ENCODE results near the gene SH3BGRL2.
A peak's percentile ranks its signal among the peaks of the same experiment; 100 is the strongest.

The SH3BGRL2 gene

DNA sequence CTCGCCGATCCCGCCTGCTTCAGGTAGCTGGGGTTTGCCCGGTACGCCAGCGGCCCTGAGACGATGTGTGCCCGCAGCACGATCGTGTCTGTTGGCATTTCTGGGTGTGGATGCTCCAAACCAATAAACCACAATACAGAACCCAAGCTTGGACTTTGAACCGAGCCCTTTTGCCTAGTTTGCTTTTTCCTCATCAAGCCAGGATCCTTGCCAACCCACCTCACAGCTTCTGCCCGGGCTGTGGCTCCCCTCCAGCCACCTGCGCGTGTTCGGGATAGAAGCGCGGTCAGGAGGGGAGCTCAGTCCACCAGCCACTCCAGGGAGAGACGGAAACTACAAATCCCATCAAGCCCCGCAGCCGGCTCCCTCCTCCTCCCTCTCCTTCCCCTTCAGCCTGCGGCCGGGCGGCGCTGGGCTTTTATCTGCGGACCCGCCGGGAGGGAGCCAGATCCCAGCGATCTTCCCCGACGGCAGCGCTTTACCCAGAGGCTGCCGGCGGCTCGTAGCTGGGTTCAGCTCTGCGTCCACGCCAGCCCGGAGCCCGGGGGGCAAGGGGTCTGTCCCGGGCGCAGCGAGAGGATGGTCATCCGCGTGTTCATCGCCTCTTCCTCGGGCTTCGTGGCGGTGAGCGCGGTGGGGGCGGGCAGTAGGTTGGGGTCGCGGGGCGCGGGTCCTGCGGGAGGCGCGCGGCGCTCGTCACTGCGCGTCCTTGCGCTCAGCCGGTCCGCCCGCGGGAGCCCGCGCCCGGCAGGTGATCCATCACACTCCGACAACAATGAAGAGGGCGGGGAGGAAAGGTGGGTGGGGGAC lies at the start of gene SH3BGRL2:
SH3BGRL2 (plus strand) TSS at position 447 of the 810 bp plus-strand sequence; CDS start at position 580, 133 bp downstream.
- Histone ChIP-seq H3K9ac (ENCODE audit: low read depth, low read length) (peak within 1 kb of the TSS; percentile 76), H3K4me1 (ENCODE audit: control insufficient read depth, insufficient read depth, low read length) (no peaks in the 10 kb centered on the region), H3K4me3 (ENCODE audit: low read depth, low read length) (peak within 1 kb of the TSS; percentile 84), H3K27me3 (ENCODE audit: control insufficient read depth, insufficient read depth, low read length) (peaks cover 21% of the 10 kb centered on the region), H3K36me3 (ENCODE audit: control insufficient read depth, insufficient read depth, low read length) (no peaks in the 10 kb centered on the region), H3K9me3 (ENCODE audit: control insufficient read depth, insufficient read depth, low read length) (no peaks in the 10 kb centered on the region)

- Histone ChIP-seq H3K9ac (ENCODE audit: low read depth, low read length) (no peak overlapping the region), H3K27me3 (ENCODE audit: control insufficient read depth, insufficient read depth, low read length) (no peaks in the 10 kb centered on the region), H3K4me3 (ENCODE audit: low read depth, low read length) (no peak overlapping the region), H3K36me3 (ENCODE audit: control insufficient read depth, insufficient read depth, low read length) (no peaks in the 10 kb centered on the region), H3K9me3 (ENCODE audit: control insufficient read depth, insufficient read depth, low read length) (no peaks in the 10 kb centered on the region), H3K4me1 (ENCODE audit: control insufficient read depth, insufficient read depth, low read length) (no peaks in the 10 kb centered on the region)
Observed at GRCh38 chr6:79584332-79584731, 46.8 kb upstream of the SH3BGRL2 start.

- no peaks in the 10 kb centered on the region for H3K9me3 ChIP-seq (ENCODE audit: control insufficient read depth, insufficient read depth, low read length)
Observed at GRCh38 chr6:79586548-79586947, 44.6 kb upstream of the SH3BGRL2 start.

DNA sequence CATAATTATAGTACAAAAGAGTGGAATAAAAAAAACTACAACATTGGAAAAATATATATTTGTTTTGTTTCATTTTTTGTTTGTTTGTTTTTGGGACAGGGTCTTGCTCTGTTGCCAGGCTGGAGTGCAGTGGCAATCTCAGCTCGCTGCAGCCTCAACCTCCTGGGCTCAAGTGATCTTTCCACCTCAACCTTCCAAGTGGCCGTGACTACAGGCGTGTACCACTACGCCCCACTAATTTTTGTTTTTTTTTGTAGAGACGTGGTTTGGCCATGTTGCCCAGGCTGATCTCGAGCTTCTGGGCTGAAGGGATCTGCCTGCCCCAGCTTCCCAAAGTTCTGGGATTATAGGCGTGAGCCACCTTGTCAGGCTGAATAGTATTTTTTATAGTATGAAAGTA lies 41.4 kb upstream of the SH3BGRL2 start:
- no peaks in the 10 kb centered on the region for H3K9me3 ChIP-seq (ENCODE audit: control insufficient read depth, insufficient read depth, low read length)
- no peak overlapping the region for H3K4me3 ChIP-seq (ENCODE audit: low read depth, low read length)
- H3K27me3 ChIP-seq (ENCODE audit: control insufficient read depth, insufficient read depth, low read length) = no peaks in the 10 kb centered on the region
- H3K4me1 ChIP-seq (ENCODE audit: control insufficient read depth, insufficient read depth, low read length) = no peaks in the 10 kb centered on the region
- H3K36me3 ChIP-seq (ENCODE audit: control insufficient read depth, insufficient read depth, low read length) = no peaks in the 10 kb centered on the region
- H3K9ac ChIP-seq (ENCODE audit: low read depth, low read length) = no peak overlapping the region

More at GRCh38 chr6:79586548-79586947, 44.6 kb upstream of the SH3BGRL2 start:
- Histone ChIP-seq H3K4me3 (ENCODE audit: low read depth, low read length) (no peak overlapping the region), H3K27me3 (ENCODE audit: control insufficient read depth, insufficient read depth, low read length) (no peaks in the 10 kb centered on the region), H3K4me1 (ENCODE audit: control insufficient read depth, insufficient read depth, low read length) (no peaks in the 10 kb centered on the region), H3K9ac (ENCODE audit: low read depth, low read length) (no peak overlapping the region), H3K36me3 (ENCODE audit: control insufficient read depth, insufficient read depth, low read length) (no peaks in the 10 kb centered on the region)

DNA sequence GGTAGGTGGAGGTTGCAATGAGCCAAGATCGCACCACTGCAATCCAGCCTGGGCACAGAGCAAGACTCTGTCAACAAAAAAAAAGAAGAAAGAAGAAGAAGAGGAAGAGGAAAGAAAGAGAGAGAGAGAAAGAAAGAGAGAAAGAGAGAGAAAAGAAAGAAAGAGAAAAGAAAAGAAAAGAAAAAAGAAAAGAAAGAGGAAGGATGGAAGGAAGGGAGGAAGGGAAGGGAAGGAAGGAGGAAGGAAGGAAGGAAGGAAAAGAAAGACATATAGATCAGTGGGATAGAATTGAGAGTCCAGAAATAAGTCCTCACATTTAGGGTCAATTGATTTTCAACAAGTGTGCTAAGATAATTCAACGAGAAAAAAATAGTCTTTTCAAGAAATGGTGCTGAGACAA lies 34.0 kb upstream of the SH3BGRL2 start:
- no peaks in the 10 kb centered on the region for H3K36me3 ChIP-seq (ENCODE audit: control insufficient read depth, insufficient read depth, low read length)
- H3K4me3 ChIP-seq (ENCODE audit: low read depth, low read length) = no peak overlapping the region
- H3K4me1 ChIP-seq (ENCODE audit: control insufficient read depth, insufficient read depth, low read length) = no peaks in the 10 kb centered on the region
- H3K27me3 ChIP-seq (ENCODE audit: control insufficient read depth, insufficient read depth, low read length) = no peaks in the 10 kb centered on the region
- no peak overlapping the region for H3K9ac ChIP-seq (ENCODE audit: low read depth, low read length)
- H3K9me3 ChIP-seq (ENCODE audit: control insufficient read depth, insufficient read depth, low read length) = no peaks in the 10 kb centered on the region

GRCh38 chr6:79598012-79598411 lies 33.1 kb upstream of the SH3BGRL2 start:
- Histone ChIP-seq H3K9me3 (ENCODE audit: control insufficient read depth, insufficient read depth, low read length) (no peaks in the 10 kb centered on the region), H3K4me3 (ENCODE audit: low read depth, low read length) (no peak overlapping the region), H3K9ac (ENCODE audit: low read depth, low read length) (no peak overlapping the region), H3K4me1 (ENCODE audit: control insufficient read depth, insufficient read depth, low read length) (no peaks in the 10 kb centered on the region), H3K27me3 (ENCODE audit: control insufficient read depth, insufficient read depth, low read length) (no peaks in the 10 kb centered on the region), H3K36me3 (ENCODE audit: control insufficient read depth, insufficient read depth, low read length) (no peaks in the 10 kb centered on the region)

DNA sequence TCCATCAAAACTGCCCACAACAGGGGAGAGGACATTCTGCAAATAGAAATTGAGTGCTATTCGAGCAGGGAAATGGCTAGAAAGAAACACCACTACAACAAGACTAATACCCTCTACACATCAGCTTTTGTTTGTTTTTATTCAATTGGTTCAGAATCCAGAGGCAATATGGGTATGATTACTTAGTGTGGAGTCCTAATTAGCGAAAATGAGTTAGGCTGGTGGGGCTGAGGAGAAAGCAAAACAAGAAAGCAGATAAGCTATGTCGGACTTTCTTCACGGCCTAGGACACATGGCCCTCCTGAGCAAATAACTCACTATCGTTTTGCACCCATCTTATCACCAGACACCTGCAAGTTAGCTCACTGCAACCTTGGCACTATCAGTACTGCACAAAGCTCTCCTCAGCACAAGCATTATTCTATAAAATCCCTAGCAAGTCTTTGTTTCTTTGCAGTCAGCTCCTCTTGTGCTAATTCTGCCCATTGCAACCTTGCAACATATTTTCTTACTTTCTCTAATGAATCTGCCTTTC lies 31.3 kb upstream of the SH3BGRL2 start:
- no peaks in the 10 kb centered on the region for H3K36me3 ChIP-seq (ENCODE audit: control insufficient read depth, insufficient read depth, low read length)
- H3K9me3 ChIP-seq (ENCODE audit: control insufficient read depth, insufficient read depth, low read length) = no peaks in the 10 kb centered on the region
- H3K9ac ChIP-seq (ENCODE audit: low read depth, low read length) = no peak overlapping the region
- no peaks in the 10 kb centered on the region for H3K4me1 ChIP-seq (ENCODE audit: control insufficient read depth, insufficient read depth, low read length)
- H3K4me3 ChIP-seq (ENCODE audit: low read depth, low read length) = no peak overlapping the region
- H3K27me3 ChIP-seq (ENCODE audit: control insufficient read depth, insufficient read depth, low read length) = no peaks in the 10 kb centered on the region

DNA sequence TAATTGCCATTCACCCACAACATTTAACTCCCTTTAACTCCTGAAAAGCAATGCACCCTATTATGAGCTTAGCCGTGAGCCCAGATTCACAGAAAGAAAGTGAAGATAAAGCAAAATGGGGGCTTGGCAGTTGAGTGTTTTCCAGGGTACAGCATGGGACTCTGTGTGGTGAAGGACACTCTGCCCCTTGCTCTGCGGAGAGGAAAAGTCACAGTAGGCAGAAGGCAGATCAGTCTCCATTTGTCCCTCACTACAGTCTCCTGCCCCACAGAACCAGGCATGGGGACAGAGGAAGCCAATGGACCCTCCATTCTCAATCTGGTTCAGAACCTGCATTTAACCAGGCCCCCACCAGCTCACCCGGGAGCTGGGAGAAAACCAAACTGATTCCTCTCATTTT lies 30.8 kb upstream of the SH3BGRL2 start:
- no peak overlapping the region for H3K4me3 ChIP-seq (ENCODE audit: low read depth, low read length)
- no peaks in the 10 kb centered on the region for H3K9me3 ChIP-seq (ENCODE audit: control insufficient read depth, insufficient read depth, low read length)
- no peaks in the 10 kb centered on the region for H3K27me3 ChIP-seq (ENCODE audit: control insufficient read depth, insufficient read depth, low read length)
- no peaks in the 10 kb centered on the region for H3K4me1 ChIP-seq (ENCODE audit: control insufficient read depth, insufficient read depth, low read length)
- H3K9ac ChIP-seq (ENCODE audit: low read depth, low read length) = no peak overlapping the region
- no peaks in the 10 kb centered on the region for H3K36me3 ChIP-seq (ENCODE audit: control insufficient read depth, insufficient read depth, low read length)

GRCh38 chr6:79600812-79601609 lies 30.1 kb upstream of the SH3BGRL2 start:
- Histone ChIP-seq H3K4me3 (ENCODE audit: low read depth, low read length) (no peak overlapping the region), H3K9me3 (ENCODE audit: control insufficient read depth, insufficient read depth, low read length) (no peaks in the 10 kb centered on the region), H3K27me3 (ENCODE audit: control insufficient read depth, insufficient read depth, low read length) (no peaks in the 10 kb centered on the region), H3K36me3 (ENCODE audit: control insufficient read depth, insufficient read depth, low read length) (no peaks in the 10 kb centered on the region), H3K4me1 (ENCODE audit: control insufficient read depth, insufficient read depth, low read length) (no peaks in the 10 kb centered on the region), H3K9ac (ENCODE audit: low read depth, low read length) (no peak overlapping the region)

- no peaks in the 10 kb centered on the region for H3K36me3 ChIP-seq (ENCODE audit: control insufficient read depth, insufficient read depth, low read length)
- no peak overlapping the region for H3K9ac ChIP-seq (ENCODE audit: low read depth, low read length)
- H3K27me3 ChIP-seq (ENCODE audit: control insufficient read depth, insufficient read depth, low read length) = no peaks in the 10 kb centered on the region
- H3K4me1 ChIP-seq (ENCODE audit: control insufficient read depth, insufficient read depth, low read length) = no peaks in the 10 kb centered on the region
- no peak overlapping the region for H3K4me3 ChIP-seq (ENCODE audit: low read depth, low read length)
- H3K9me3 ChIP-seq (ENCODE audit: control insufficient read depth, insufficient read depth, low read length) = no peaks in the 10 kb centered on the region
Observed at GRCh38 chr6:79602859-79603258, 28.3 kb upstream of the SH3BGRL2 start.

GRCh38 chr6:79604583-79605037 lies 26.5 kb upstream of the SH3BGRL2 start:
- Histone ChIP-seq H3K27me3 (ENCODE audit: control insufficient read depth, insufficient read depth, low read length) (no peaks in the 10 kb centered on the region), H3K9me3 (ENCODE audit: control insufficient read depth, insufficient read depth, low read length) (no peaks in the 10 kb centered on the region), H3K36me3 (ENCODE audit: control insufficient read depth, insufficient read depth, low read length) (no peaks in the 10 kb centered on the region), H3K4me1 (ENCODE audit: control insufficient read depth, insufficient read depth, low read length) (no peaks in the 10 kb centered on the region), H3K4me3 (ENCODE audit: low read depth, low read length) (no peak overlapping the region), H3K9ac (ENCODE audit: low read depth, low read length) (no peak overlapping the region)

Measured in iPS-15b (cell line).